ENCODE results near the gene MMP7. TPM values are rescaled to one million over a fixed set of nuclear protein-coding genes. Genes with fewer than 3 reads are reported as not detected.

MMP7 gene
- total and polyA plus RNA-seq, 4 donors = 0.42 to 2.2 TPM; not detected in 2

DNA sequence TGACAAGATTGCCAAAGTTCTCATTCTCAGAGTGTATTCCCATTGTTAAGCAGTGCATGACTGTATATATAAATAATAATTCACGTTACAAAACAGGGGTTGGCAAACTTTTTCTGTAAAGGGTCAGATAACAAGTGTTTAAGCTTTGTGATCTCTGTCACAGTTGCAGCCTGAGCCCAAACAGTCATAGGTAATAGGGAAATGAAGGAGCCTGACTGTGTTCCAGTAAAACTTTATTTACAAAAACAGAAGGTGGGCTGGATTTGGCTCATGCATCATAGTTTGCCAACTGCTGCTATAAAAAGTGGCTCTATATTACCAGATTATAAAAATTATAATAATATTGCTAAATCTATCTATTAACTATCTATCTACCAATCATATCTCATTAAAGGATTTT lies 3.5 kb downstream of the MMP7 start:
- no peaks in the 10 kb centered on the region for H3K4me1 ChIP-seq (ENCODE audit: control insufficient read depth in 1 of 2, insufficient read depth in 2 of 2, low read length in 2 of 2)
- no peak overlapping the region for H3K27ac ChIP-seq (ENCODE audit: low read depth in 1 of 2, low read length in 2 of 2)
- H3K36me3 ChIP-seq (ENCODE audit: control insufficient read depth in 1 of 2, insufficient read depth in 2 of 2, low read length in 1 of 2) = no peaks in the 10 kb centered on the region
- no peak overlapping the region for H3K4me3 ChIP-seq (ENCODE audit: low read length in 2 of 2)
- ATAC-seq (ENCODE audit: low FRiP score) (no peak), DNase-seq (no peak)
- intact Hi-C loops (cut with DNase I) = no loop called here
- 85 to 92% methylated on average over 1 of the region's 1 CpG for WGBS, 2 donors
- no peaks in the 10 kb centered on the region for H3K27me3 ChIP-seq (ENCODE audit: control insufficient read depth in 1 of 2, insufficient read depth in 2 of 2, low read length in 1 of 2)
- H3K9me3 ChIP-seq (ENCODE audit: control insufficient read depth, low read length) = no peaks in the 10 kb centered on the region

DNA sequence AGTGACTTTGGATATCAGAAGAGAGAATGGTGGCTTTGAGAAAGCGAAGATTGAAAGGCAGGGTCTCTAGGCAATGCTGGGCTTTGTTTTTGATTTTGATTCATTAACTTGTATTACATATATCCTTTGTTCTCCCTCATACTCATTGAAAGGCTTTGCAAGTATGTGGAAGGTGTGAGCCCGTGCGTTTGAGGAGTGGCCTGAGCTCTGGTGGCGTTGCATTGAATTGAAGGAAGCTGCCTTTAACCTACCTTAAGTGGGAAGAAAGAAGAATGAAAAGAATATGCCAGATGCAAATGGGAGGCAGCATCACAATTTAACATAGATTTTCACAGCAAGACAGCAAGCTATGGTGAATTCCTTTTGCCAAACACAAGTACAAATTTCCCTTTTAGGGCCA lies 6.7 kb downstream of the MMP7 start:
- intact Hi-C loops (cut with DNase I) = no loop called here
- DNase-seq = no peak
- Histone ChIP-seq H3K27ac (ENCODE audit: low read depth in 1 of 2, low read length in 2 of 2) (no peak overlapping the region), H3K27me3 (ENCODE audit: control insufficient read depth in 1 of 2, insufficient read depth in 2 of 2, low read length in 1 of 2) (no peaks in the 10 kb centered on the region), H3K36me3 (ENCODE audit: control insufficient read depth in 1 of 2, insufficient read depth in 2 of 2, low read length in 1 of 2) (no peaks in the 10 kb centered on the region), H3K9me3 (ENCODE audit: control insufficient read depth, low read length) (no peaks in the 10 kb centered on the region), H3K4me1 (ENCODE audit: control insufficient read depth in 1 of 2, insufficient read depth in 2 of 2, low read length in 2 of 2) (no peaks in the 10 kb centered on the region), H3K4me3 (ENCODE audit: low read length in 2 of 2) (no peak overlapping the region)
- 85 to 86% methylated on average over 4 of the region's 4 CpGs for WGBS, 2 donors
- ATAC-seq (ENCODE audit: low FRiP score) = no peak

DNA sequence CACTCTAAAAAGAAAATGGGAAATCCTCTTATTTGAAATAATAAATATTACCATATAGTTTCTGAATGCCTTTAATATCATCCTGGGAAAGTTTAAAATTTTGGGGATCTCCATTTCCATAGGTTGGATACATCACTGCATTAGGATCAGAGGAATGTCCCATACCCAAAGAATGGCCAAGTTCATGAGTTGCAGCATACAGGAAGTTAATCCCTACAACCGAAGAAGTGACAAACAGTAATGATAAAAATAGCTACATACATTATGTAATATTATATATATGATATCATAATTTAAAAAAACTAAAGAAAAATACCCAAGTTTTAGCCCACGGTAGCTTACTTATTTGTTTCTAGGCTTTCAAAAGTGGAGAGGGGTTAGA lies 7.4 kb downstream of the MMP7 start:
- no peaks in the 10 kb centered on the region for H3K9me3 ChIP-seq (ENCODE audit: control insufficient read depth, low read length)

DNA sequence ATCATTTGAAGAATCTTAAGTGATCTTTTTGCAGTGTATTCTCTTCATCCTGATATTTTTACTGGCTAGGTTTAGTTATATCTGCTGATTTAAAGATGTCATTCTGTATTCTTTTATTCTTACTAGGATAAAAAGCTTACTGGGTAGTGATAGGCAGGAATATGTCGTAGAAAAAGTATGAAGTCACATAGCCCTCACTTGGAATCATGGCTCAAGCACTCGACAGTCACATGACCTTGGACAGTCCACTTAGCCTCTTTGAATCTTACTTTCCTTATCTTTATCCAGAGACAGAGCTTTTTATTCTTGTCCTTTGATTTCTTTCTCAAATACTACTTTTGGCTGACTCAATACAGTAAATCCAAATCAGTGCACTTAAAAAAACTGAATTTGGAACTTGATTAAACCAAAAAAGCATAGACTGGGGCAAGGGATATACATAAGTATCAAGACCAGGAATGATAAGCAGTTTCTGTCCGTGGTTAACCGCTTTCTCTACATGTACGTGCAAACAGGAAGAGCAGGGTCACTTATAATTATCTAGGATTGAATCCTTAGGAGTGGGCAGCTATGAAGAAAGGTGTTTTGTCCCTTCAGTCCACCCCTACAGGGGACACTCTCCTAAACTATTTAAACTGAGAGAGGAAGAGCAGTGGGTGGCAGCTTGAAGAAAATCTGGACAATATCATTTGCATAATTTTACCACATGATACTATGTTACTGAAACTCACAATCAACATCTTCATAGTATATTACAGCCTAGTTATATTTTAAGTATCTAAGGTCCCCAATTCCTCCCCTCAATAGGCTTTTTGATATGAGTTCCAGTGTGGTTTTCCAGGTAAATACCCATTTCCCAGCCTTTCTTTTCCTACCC lies 8.0 kb downstream of the MMP7 start:
- intact Hi-C loops (cut with DNase I) = no loop called here
- Histone ChIP-seq H3K36me3 (ENCODE audit: control insufficient read depth in 1 of 2, insufficient read depth in 2 of 2, low read length in 1 of 2) (no peaks in the 10 kb centered on the region), H3K27me3 (ENCODE audit: control insufficient read depth in 1 of 2, insufficient read depth in 2 of 2, low read length in 1 of 2) (no peaks in the 10 kb centered on the region), H3K4me1 (ENCODE audit: control insufficient read depth in 1 of 2, insufficient read depth in 2 of 2, low read length in 2 of 2) (no peaks in the 10 kb centered on the region), H3K27ac (ENCODE audit: low read depth in 1 of 2, low read length in 2 of 2) (no peak overlapping the region), H3K4me3 (ENCODE audit: low read length in 2 of 2) (no peak overlapping the region), H3K9me3 (ENCODE audit: control insufficient read depth, low read length) (no peaks in the 10 kb centered on the region)
- 64 to 68% methylated on average over 5 of the region's 5 CpGs for whole genome bisulfite sequencing, 2 donors
- ATAC-seq (ENCODE audit: low FRiP score) (no peak), DNase-seq (no peak)

More for the DNA sequence above, 7.4 kb downstream of the MMP7 start:
- intact Hi-C loops (cut with DNase I) = no loop called here
- WGBS, 2 donors = 21 to 27% methylated on average over 2 of the region's 2 CpGs
- no peak for DNase-seq
- H3K4me1 ChIP-seq (ENCODE audit: control insufficient read depth in 1 of 2, insufficient read depth in 2 of 2, low read length in 2 of 2) = no peaks in the 10 kb centered on the region
- no peaks in the 10 kb centered on the region for H3K27me3 ChIP-seq (ENCODE audit: control insufficient read depth in 1 of 2, insufficient read depth in 2 of 2, low read length in 1 of 2)
- no peaks in the 10 kb centered on the region for H3K36me3 ChIP-seq (ENCODE audit: control insufficient read depth in 1 of 2, insufficient read depth in 2 of 2, low read length in 1 of 2)
- no peak overlapping the region for H3K27ac ChIP-seq (ENCODE audit: low read depth in 1 of 2, low read length in 2 of 2)
- H3K4me3 ChIP-seq (ENCODE audit: low read length in 2 of 2) = no peak overlapping the region
- ATAC-seq (ENCODE audit: low FRiP score) = no peak

DNA sequence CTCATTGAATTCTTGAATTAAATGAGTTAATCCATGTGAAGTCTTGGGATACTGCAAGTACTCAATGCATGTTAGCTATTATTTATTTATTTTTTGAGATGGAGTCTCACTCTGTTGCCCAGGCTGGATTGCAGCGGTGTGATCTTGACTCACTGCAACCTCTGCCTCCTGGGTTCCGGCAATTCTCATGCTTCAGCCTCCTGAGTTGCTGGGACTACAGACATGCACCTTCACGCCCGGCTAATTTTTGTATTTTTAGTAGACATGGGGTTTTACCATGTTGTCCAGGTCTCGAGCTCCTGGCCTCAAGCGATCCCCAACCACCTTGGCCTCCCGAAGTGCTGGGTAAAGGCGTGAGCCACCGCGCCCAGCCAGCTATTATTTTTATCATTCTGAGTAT lies 9.4 kb downstream of the MMP7 start:
- DNase-seq (no peak), ATAC-seq (ENCODE audit: low FRiP score) (no peak)
- no peaks in the 10 kb centered on the region for H3K36me3 ChIP-seq (ENCODE audit: control insufficient read depth in 1 of 2, insufficient read depth in 2 of 2, low read length in 1 of 2)
- no peak overlapping the region for H3K27ac ChIP-seq (ENCODE audit: low read depth in 1 of 2, low read length in 2 of 2)
- no peaks in the 10 kb centered on the region for H3K4me1 ChIP-seq (ENCODE audit: control insufficient read depth in 1 of 2, insufficient read depth in 2 of 2, low read length in 2 of 2)
- WGBS, 2 donors = 94 to 96% methylated on average over 10 of the region's 10 CpGs
- no peaks in the 10 kb centered on the region for H3K9me3 ChIP-seq (ENCODE audit: control insufficient read depth, low read length)
- H3K27me3 ChIP-seq (ENCODE audit: control insufficient read depth in 1 of 2, insufficient read depth in 2 of 2, low read length in 1 of 2) = no peaks in the 10 kb centered on the region
- intact Hi-C loops (cut with DNase I) = no loop called here
- no peak overlapping the region for H3K4me3 ChIP-seq (ENCODE audit: low read length in 2 of 2)

DNA sequence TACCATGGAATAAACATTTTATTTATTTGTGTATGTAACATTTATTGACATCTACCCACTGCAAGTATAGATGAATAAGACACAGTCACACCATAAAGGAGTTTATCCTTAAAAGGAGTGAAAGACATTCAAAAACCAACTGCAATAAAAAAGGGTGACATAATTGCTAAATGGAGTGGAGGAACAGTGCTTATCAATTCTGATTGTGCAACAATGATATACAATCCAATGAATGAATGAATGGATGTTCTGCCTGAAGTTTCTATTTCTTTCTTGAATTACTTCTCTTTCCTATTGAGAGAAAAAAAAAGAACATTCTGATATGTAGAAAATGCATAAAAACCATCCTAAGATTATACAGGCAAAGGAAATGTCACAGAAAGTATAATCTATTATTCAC lies 10.0 kb downstream of the MMP7 start:
- Histone ChIP-seq H3K27ac (ENCODE audit: low read depth in 1 of 2, low read length in 2 of 2) (no peak overlapping the region), H3K27me3 (ENCODE audit: control insufficient read depth in 1 of 2, insufficient read depth in 2 of 2, low read length in 1 of 2) (no peaks in the 10 kb centered on the region), H3K36me3 (ENCODE audit: control insufficient read depth in 1 of 2, insufficient read depth in 2 of 2, low read length in 1 of 2) (no peaks in the 10 kb centered on the region), H3K4me3 (ENCODE audit: low read length in 2 of 2) (no peak overlapping the region), H3K4me1 (ENCODE audit: control insufficient read depth in 1 of 2, insufficient read depth in 2 of 2, low read length in 2 of 2) (no peaks in the 10 kb centered on the region), H3K9me3 (ENCODE audit: control insufficient read depth, low read length) (no peaks in the 10 kb centered on the region)
- ATAC-seq (ENCODE audit: low FRiP score) (no peak), DNase-seq (no peak)
- intact Hi-C loops (cut with DNase I) = no loop called here

DNA sequence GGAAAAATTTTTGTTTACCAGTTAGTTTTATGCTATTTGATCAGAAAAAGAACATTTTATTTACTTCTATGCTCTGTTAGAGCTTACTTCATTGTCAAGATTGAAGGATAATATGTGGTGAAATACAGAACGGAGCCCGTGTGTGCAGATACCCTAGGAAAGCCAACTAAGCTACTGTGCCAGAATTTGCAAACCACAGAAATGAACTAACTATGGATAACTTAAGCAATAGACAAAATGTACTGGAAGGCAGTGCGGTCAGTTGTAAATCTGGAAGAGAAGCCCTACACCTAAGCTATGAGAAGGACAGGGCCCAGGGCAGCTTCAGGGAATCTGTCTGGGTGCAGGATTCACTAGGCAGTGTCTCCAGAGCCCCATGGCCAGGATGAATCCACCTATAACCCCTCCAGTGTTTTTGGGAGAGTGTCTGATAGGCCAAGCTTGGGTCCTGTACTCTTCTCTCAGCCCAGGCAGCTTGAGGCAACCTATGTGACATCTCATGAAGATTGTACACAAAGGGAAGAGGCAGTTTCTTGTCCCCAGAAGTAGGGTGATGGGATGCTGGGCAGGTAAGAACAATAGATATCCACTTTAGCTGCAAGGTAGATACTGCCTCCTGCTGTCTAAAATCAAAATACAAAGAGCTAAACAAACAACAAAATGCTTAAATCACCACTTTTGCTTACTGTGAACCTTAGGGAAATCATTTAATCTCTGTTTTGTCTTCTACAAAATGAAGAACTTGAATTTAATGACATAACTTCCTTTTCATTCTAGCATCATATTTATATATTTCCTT lies 12.1 kb downstream of the MMP7 start:
- Histone ChIP-seq H3K4me3 (ENCODE audit: low read length in 2 of 2) (no peak overlapping the region), H3K27me3 (ENCODE audit: control insufficient read depth in 1 of 2, insufficient read depth in 2 of 2, low read length in 1 of 2) (no peaks in the 10 kb centered on the region), H3K9me3 (ENCODE audit: control insufficient read depth, low read length) (no peaks in the 10 kb centered on the region), H3K4me1 (ENCODE audit: control insufficient read depth in 1 of 2, insufficient read depth in 2 of 2, low read length in 2 of 2) (no peaks in the 10 kb centered on the region), H3K36me3 (ENCODE audit: control insufficient read depth in 1 of 2, insufficient read depth in 2 of 2, low read length in 1 of 2) (no peaks in the 10 kb centered on the region), H3K27ac (ENCODE audit: low read depth in 1 of 2, low read length in 2 of 2) (no peak overlapping the region)
- ATAC-seq (ENCODE audit: low FRiP score) (no peak), DNase-seq (no peak)
- 84 to 87% methylated on average over 3 of the region's 3 CpGs for WGBS, 2 donors
- intact Hi-C loops (cut with DNase I) = no loop called here

DNA sequence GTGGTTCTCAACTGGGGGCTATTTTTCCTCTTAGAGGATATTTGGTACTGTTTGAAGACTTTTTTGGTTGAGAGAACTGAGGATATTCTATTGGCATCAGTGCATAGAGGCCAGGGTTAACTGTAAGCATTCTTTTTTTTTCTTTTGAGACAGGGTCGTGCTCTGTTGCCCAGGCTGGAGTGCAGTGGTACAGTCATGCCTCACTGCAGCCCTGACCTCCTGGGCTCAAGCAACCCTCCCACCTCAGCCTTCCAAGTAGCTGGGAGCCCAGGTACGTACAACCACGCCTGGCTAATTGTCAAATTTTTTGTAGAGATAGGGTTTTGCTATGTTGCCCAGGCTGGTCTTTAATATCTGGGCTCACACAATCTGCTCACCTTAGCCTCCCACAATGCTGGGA lies 12.9 kb downstream of the MMP7 start:
- no peak for ATAC-seq (ENCODE audit: low FRiP score)
- H3K4me3 ChIP-seq (ENCODE audit: low read length in 2 of 2) = no peak overlapping the region
- H3K27ac ChIP-seq (ENCODE audit: low read depth in 1 of 2, low read length in 2 of 2) = no peak overlapping the region
- 73 to 88% methylated on average over 3 of the region's 3 CpGs for WGBS, 2 donors
- DNase-seq = no peak
- intact Hi-C loops (cut with DNase I) = no loop called here
- H3K4me1 ChIP-seq (ENCODE audit: control insufficient read depth in 1 of 2, insufficient read depth in 2 of 2, low read length in 2 of 2) = no peaks in the 10 kb centered on the region
- no peaks in the 10 kb centered on the region for H3K9me3 ChIP-seq (ENCODE audit: control insufficient read depth, low read length)
- H3K36me3 ChIP-seq (ENCODE audit: control insufficient read depth in 1 of 2, insufficient read depth in 2 of 2, low read length in 1 of 2) = no peaks in the 10 kb centered on the region
- no peaks in the 10 kb centered on the region for H3K27me3 ChIP-seq (ENCODE audit: control insufficient read depth in 1 of 2, insufficient read depth in 2 of 2, low read length in 1 of 2)

DNA sequence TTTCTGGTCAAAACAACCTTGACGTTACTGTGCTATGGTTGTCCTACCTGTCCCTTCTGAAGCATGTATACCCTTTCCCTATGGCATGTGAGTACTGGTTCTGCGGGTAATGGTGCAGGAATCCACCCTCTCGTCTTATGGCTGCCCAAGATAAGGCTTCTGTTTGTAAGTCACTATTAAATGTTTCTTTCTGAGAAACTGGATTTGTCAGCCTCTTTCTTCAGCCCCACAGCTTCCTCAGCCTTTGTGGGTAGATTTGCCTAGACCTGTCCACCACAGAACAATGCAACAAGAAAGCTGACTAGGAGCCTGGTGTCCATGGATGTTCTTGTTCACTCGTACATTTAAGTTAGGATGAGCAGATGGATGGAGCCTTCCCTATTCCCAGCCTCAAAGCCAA lies 14.4 kb downstream of the MMP7 start:
- Histone ChIP-seq H3K27me3 (ENCODE audit: control insufficient read depth in 1 of 2, insufficient read depth in 2 of 2, low read length in 1 of 2) (no peaks in the 10 kb centered on the region), H3K27ac (ENCODE audit: low read depth in 1 of 2, low read length in 2 of 2) (no peak overlapping the region), H3K36me3 (ENCODE audit: control insufficient read depth in 1 of 2, insufficient read depth in 2 of 2, low read length in 1 of 2) (no peaks in the 10 kb centered on the region), H3K4me3 (ENCODE audit: low read length in 2 of 2) (no peak overlapping the region), H3K4me1 (ENCODE audit: control insufficient read depth in 1 of 2, insufficient read depth in 2 of 2, low read length in 2 of 2) (no peaks in the 10 kb centered on the region), H3K9me3 (ENCODE audit: control insufficient read depth, low read length) (no peaks in the 10 kb centered on the region)
- ATAC-seq (ENCODE audit: low FRiP score) (no peak), DNase-seq (no peak)
- intact Hi-C loops (cut with DNase I) = no loop called here
- WGBS, 2 donors = 93 to 96% methylated on average over 4 of the region's 4 CpGs

Measured in aorta (tissue), 5 donors.